ENCODE measurements around the gene DCLK2.

DNA sequence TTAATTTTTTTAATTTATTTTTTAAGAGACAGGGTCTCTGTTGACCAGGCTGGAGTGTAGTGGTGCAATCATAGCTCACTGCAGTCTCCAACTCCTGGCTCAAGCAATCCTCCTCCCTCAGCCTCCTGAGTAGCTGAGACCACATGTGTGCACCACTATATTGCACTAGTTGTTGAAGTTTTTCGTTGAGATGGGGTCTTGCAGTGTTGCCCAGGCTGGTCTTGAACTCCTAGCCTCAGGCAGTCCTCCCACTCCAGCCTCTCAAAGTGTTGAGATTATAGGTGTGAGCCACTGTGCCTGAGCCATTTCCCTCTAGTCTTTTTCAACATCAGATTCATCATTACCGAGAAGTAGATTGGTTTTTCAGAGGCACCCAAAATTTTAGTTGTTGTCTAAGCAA lies 165.7 kb downstream of the DCLK2 start:
- TF ChIP-seq, protein P1, sequence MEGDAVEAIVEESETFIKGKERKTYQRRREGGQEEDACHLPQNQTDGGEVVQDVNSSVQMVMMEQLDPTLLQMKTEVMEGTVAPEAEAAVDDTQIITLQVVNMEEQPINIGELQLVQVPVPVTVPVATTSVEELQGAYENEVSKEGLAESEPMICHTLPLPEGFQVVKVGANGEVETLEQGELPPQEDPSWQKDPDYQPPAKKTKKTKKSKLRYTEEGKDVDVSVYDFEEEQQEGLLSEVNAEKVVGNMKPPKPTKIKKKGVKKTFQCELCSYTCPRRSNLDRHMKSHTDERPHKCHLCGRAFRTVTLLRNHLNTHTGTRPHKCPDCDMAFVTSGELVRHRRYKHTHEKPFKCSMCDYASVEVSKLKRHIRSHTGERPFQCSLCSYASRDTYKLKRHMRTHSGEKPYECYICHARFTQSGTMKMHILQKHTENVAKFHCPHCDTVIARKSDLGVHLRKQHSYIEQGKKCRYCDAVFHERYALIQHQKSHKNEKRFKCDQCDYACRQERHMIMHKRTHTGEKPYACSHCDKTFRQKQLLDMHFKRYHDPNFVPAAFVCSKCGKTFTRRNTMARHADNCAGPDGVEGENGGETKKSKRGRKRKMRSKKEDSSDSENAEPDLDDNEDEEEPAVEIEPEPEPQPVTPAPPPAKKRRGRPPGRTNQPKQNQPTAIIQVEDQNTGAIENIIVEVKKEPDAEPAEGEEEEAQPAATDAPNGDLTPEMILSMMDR (IDR thresholded peaks at IDR 0.05; ENCODE audit: insufficient read depth, low read length, poor library complexity, severe bottlenecking): no peak
- no peak for TF ChIP-seq EZH2phosphoT487 (conservative IDR thresholded peaks at IDR 0.05; ENCODE audit: low read length)

Measured in SU-DHL-6 (cell line).